ENCODE measurements around the gene HTR6.

HTR6 gene

DNA sequence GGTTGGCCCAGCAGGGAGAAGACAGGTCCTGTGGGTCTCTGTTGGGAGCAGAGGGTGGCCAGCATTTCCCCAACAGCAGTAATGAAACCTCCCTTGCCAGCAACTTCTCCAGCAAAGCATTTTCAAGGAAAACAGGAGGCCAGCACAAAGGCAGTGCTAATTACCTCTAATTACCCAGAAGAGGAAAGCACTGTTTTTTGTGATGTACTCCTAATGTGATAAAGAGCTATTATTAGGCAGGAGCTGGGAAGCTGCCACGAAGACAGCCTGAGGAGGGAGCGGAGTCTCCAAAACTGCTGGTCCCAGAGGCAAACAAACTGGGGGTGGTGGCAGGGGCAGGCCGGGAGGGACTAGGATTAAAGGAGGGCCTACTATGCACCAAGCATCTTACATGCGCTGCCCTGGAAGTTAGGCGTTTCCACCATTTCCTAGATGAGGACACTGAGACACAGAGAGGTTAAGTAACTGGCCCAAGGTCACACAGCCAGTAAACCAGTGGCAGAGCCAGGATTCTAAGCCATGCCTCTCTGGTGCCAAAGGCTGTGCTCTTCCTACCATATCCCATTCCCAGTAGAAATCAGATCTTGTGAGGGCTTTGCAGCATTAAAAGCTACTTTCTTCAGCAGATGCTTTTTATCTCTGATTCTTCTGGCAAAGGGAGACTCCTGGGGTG is 24.5 kb downstream of the HTR6 start:
- TF ChIP-seq, protein P1, sequence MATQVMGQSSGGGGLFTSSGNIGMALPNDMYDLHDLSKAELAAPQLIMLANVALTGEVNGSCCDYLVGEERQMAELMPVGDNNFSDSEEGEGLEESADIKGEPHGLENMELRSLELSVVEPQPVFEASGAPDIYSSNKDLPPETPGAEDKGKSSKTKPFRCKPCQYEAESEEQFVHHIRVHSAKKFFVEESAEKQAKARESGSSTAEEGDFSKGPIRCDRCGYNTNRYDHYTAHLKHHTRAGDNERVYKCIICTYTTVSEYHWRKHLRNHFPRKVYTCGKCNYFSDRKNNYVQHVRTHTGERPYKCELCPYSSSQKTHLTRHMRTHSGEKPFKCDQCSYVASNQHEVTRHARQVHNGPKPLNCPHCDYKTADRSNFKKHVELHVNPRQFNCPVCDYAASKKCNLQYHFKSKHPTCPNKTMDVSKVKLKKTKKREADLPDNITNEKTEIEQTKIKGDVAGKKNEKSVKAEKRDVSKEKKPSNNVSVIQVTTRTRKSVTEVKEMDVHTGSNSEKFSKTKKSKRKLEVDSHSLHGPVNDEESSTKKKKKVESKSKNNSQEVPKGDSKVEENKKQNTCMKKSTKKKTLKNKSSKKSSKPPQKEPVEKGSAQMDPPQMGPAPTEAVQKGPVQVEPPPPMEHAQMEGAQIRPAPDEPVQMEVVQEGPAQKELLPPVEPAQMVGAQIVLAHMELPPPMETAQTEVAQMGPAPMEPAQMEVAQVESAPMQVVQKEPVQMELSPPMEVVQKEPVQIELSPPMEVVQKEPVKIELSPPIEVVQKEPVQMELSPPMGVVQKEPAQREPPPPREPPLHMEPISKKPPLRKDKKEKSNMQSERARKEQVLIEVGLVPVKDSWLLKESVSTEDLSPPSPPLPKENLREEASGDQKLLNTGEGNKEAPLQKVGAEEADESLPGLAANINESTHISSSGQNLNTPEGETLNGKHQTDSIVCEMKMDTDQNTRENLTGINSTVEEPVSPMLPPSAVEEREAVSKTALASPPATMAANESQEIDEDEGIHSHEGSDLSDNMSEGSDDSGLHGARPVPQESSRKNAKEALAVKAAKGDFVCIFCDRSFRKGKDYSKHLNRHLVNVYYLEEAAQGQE (IDR thresholded peaks at IDR 0.05; ENCODE audit: insufficient read depth in 1 of 2, low read depth in 2 of 2, low read length in 2 of 2) = no peak
- TF ChIP-seq POLR2AphosphoS5 (IDR thresholded peaks at IDR 0.05; ENCODE audit: low read depth, low read length) = no peak
- no peak for TF ChIP-seq FOXP2 (optimal IDR thresholded peaks at IDR 0.05; ENCODE audit: borderline replicate concordance, extremely low read depth, extremely low read length, insufficient read depth)
- TF ChIP-seq TAF1 (IDR thresholded peaks at IDR 0.05; ENCODE audit: borderline replicate concordance, insufficient read depth, low read length) = no peak
- no peak for TF ChIP-seq SIN3A (IDR thresholded peaks at IDR 0.05; ENCODE audit: borderline replicate concordance, insufficient read depth, low read length)

- no peak for TF ChIP-seq TAF1 (IDR thresholded peaks at IDR 0.05; ENCODE audit: borderline replicate concordance, insufficient read depth, low read length)
- no peak for TF ChIP-seq FOXP2 (optimal IDR thresholded peaks at IDR 0.05; ENCODE audit: borderline replicate concordance, extremely low read depth, extremely low read length, insufficient read depth)
- TF ChIP-seq SIN3A (IDR thresholded peaks at IDR 0.05; ENCODE audit: borderline replicate concordance, insufficient read depth, low read length) = no peak
- no peak for TF ChIP-seq POLR2AphosphoS5 (IDR thresholded peaks at IDR 0.05; ENCODE audit: low read depth, low read length)
- TF ChIP-seq, protein P1 (IDR thresholded peaks at IDR 0.05; ENCODE audit: insufficient read depth in 1 of 2, low read depth in 2 of 2, low read length in 2 of 2) = no peak
Observed at GRCh38 chr1:19689856-19690255, 25.2 kb downstream of the HTR6 start.

GRCh38 chr1:19690342-19690741 is 25.7 kb downstream of the HTR6 start:
- TF ChIP-seq TAF1 (IDR thresholded peaks at IDR 0.05; ENCODE audit: borderline replicate concordance, insufficient read depth, low read length) = no peak
- TF ChIP-seq SIN3A (IDR thresholded peaks at IDR 0.05; ENCODE audit: borderline replicate concordance, insufficient read depth, low read length) = no peak
- TF ChIP-seq, protein P1 (IDR thresholded peaks at IDR 0.05; ENCODE audit: insufficient read depth in 1 of 2, low read depth in 2 of 2, low read length in 2 of 2) = no peak
- TF ChIP-seq POLR2AphosphoS5 (IDR thresholded peaks at IDR 0.05; ENCODE audit: low read depth, low read length) = no peak
- no peak for TF ChIP-seq FOXP2 (optimal IDR thresholded peaks at IDR 0.05; ENCODE audit: borderline replicate concordance, extremely low read depth, extremely low read length, insufficient read depth)

GRCh38 chr1:19694298-19694697 is 29.6 kb downstream of the HTR6 start:
- TF ChIP-seq POLR2AphosphoS5 (IDR thresholded peaks at IDR 0.05; ENCODE audit: low read depth, low read length) = no peak
- no peak for TF ChIP-seq FOXP2 (optimal IDR thresholded peaks at IDR 0.05; ENCODE audit: borderline replicate concordance, extremely low read depth, extremely low read length, insufficient read depth)
- no peak for TF ChIP-seq TAF1 (IDR thresholded peaks at IDR 0.05; ENCODE audit: borderline replicate concordance, insufficient read depth, low read length)
- TF ChIP-seq, protein P1 (IDR thresholded peaks at IDR 0.05; ENCODE audit: insufficient read depth in 1 of 2, low read depth in 2 of 2, low read length in 2 of 2) = no peak
- no peak for TF ChIP-seq SIN3A (IDR thresholded peaks at IDR 0.05; ENCODE audit: borderline replicate concordance, insufficient read depth, low read length)

All from PFSK-1 (cell line).